B cell (primary cell): ENCODE measurements around the gene BOC. TPM values are rescaled to one million over a fixed set of nuclear protein-coding genes. Genes with fewer than 3 reads are reported as not detected.

ENCODE experiments used
- ATAC-seq: fragments of 200-7000 bp; cut with Tn5 transposase; one replicate; pipeline ENCODE4 v1.10.0; 2021; ENCODE audit warnings: low read depth, mild to moderate bottlenecking, moderate number of reproducible peaks, moderate library complexity
- CTCF ChIA-PET: fragments of 350-600 bp; sonication (Branson Sonifier 250); formaldehyde crosslinking; loops from one replicate; lab custom pipeline; 2021; ENCODE audit warnings: antibody characterized with exemption, inconsistent platforms; lab: Charles Lee
- POLR2A ChIA-PET: fragments of 350-600 bp; sonication (Branson Sonifier 250); formaldehyde crosslinking; loops from one replicate; lab custom pipeline; 2021; ENCODE audit warnings: antibody characterized with exemption; lab: Charles Lee
- DNase-seq: peaks from one replicate; pipeline ENCODE4 v3.0.0; 2013
- H2AFZ ChIP-seq: 2 replicates; pipeline ENCODE4 v1.6.1; 2012; ENCODE audit warnings: mild to moderate bottlenecking, low read depth, low read length; ENCODE audit not compliant: insufficient read depth, poor library complexity, severe bottlenecking
- H3K27ac ChIP-seq, 2 donors: 1 replicate in 1 of 2; 2 replicates in 1 of 2; pipeline ENCODE4 v1.5.1; 2012 to 2013; ENCODE audit warnings: low read length in 2 of 2, mild to moderate bottlenecking in 2 of 2, moderate library complexity in 1 of 2
- H3K27me3 ChIP-seq, 4 experiments: fragments of 200-600 bp in 1 of 4; sonication (generic) in 1 of 4; replicated peaks in 1 of 4; 1 replicate in 2 of 4; 2 replicates in 2 of 4; pipeline versions ENCODE4 v1.6.1 to v1.7.0; 2013 to 2016; ENCODE audit warnings: low read length in 3 of 4, mild to moderate bottlenecking in 2 of 4, mixed read lengths in 1 of 4, moderate library complexity in 1 of 4; ENCODE audit not compliant: insufficient read depth in 4 of 4, control insufficient read depth in 3 of 4; ENCODE audit errors: control extremely low read depth in 1 of 4
- H3K36me3 ChIP-seq, 2 experiments: replicated peaks in 1 of 2; 1 replicate in 1 of 2; 2 replicates in 1 of 2; pipeline versions ENCODE4 v1.6.1 to v1.7.1; 2013; ENCODE audit warnings: low read length in 1 of 2; ENCODE audit not compliant: insufficient read depth in 2 of 2, control insufficient read depth in 1 of 2; ENCODE audit errors: control extremely low read depth in 1 of 2, extremely low read depth in 1 of 2
- H3K4me1 ChIP-seq, 2 donors: fragments of 200-600 bp in 1 of 2; sonication (generic) in 1 of 2; 1 replicate in 1 of 2; 2 replicates in 1 of 2; pipeline versions ENCODE4 v1.5.1 to v1.6.1; 2013 to 2017; ENCODE audit warnings: low read length in 2 of 2; ENCODE audit not compliant: control insufficient read depth in 2 of 2, insufficient read depth in 2 of 2
- H3K4me2 ChIP-seq: replicated peaks from 2 replicates; pipeline ENCODE3; 2012; ENCODE audit warnings: mild to moderate bottlenecking, low read depth, low read length; ENCODE audit not compliant: poor library complexity, severe bottlenecking
- H3K4me3 ChIP-seq, 5 experiments: fragments of 200-600 bp in 1 of 5; sonication (generic) in 1 of 5; 1 replicate in 3 of 5; 2 replicates in 2 of 5; pipeline versions ENCODE4 v1.5.1 to v1.7.0; 2011 to 2016; ENCODE audit warnings: low read length in 4 of 5, mild to moderate bottlenecking in 4 of 5, low read depth in 2 of 5, control low read depth in 1 of 5, moderate library complexity in 1 of 5; ENCODE audit not compliant: insufficient read depth in 1 of 5; ENCODE audit errors: control extremely low read depth in 1 of 5, extremely low read depth in 1 of 5
- H3K79me2 ChIP-seq: fragments of 200-600 bp; sonication (generic); one replicate; pipeline ENCODE4 v1.6.0; 2016; ENCODE audit warnings: low read length; ENCODE audit not compliant: control insufficient read depth, insufficient read depth
- H3K9ac ChIP-seq: fragments of 200-600 bp; sonication (generic); 2 replicates; pipeline ENCODE4 v1.6.1; 2017; ENCODE audit warnings: mild to moderate bottlenecking, low read length, moderate library complexity
- H3K9me3 ChIP-seq, 3 donors: one replicate each; pipeline versions ENCODE4 v1.6.1 to v1.7.1; 2013; ENCODE audit warnings: low read length in 2 of 3; ENCODE audit not compliant: control insufficient read depth in 2 of 3, insufficient read depth in 1 of 3; ENCODE audit errors: control extremely low read depth in 1 of 3
- H4K20me1 ChIP-seq: 2 replicates; pipeline ENCODE4 v1.6.0; 2012; ENCODE audit warnings: mild to moderate bottlenecking, low read length; ENCODE audit not compliant: insufficient read depth, control insufficient read depth, poor library complexity, severe bottlenecking
- H3K27ac Mint-ChIP-seq: one replicate; pipeline ENCODE4 v1.8.0; 2021; ENCODE audit warnings: mixed read lengths
- H3K27me3 Mint-ChIP-seq: one replicate; pipeline ENCODE4 v1.8.0; 2021; ENCODE audit warnings: mixed read lengths
- H3K4me1 Mint-ChIP-seq: one replicate; pipeline ENCODE4 v1.8.0; 2021; ENCODE audit warnings: mixed read lengths
- H3K4me3 Mint-ChIP-seq: one replicate; pipeline ENCODE4 v1.8.0; 2021; ENCODE audit warnings: mixed read lengths
- H3K9me3 Mint-ChIP-seq: one replicate; pipeline ENCODE4 v1.8.0; 2022; ENCODE audit warnings: mixed read lengths; ENCODE audit not compliant: insufficient read depth
- CTCF ChIP-seq: fragments of 200-600 bp; IDR thresholded peaks from one replicate; pipeline ENCODE4 v1.8.0; 2022; ENCODE audit warnings: antibody characterized with exemption, mild to moderate bottlenecking
- EZH2 ChIP-seq: IDR thresholded peaks from 2 replicates; pipeline ENCODE4 v1.6.1; 2012; ENCODE audit warnings: borderline replicate concordance, low read depth, mild to moderate bottlenecking, moderate library complexity, low read length; ENCODE audit not compliant: insufficient read depth, poor library complexity, severe bottlenecking
- WGBS: methylation state at CpG from one replicate; pipeline ENCODE4 v1.1.5; 2013; ENCODE audit warnings: missing lambda C conversion rate; ENCODE audit not compliant: insufficient coverage; 5-methylcytosine and 5-hydroxymethylcytosine counted together
- intact Hi-C: fragments of 100-400 bp; cut with micrococcal nuclease; formaldehyde crosslinking; loops from one replicate; pipeline ENCODE4 v1.10.0; 2022
- polyA plus RNA-seq: library from polyadenylated mRNA; depleted of rRNA; stranded (reverse); fragments of >200 nt; gene quantifications from 2 replicates; pipeline ENCODE4 v1.2.3, GENCODE V29; 2012
- total RNA-seq, 2 donors: library from RNA; stranded (reverse); fragments of 120-200 nt in 1 of 2; gene quantifications; 1 replicate in 1 of 2; 2 replicates in 1 of 2; pipeline versions ENCODE4 v1.2.3 to v1.2.4, GENCODE V29; 2013 to 2022

Gene BOC
- total and polyA plus RNA-seq, 2 donors (not counting 1 experiment from before 2014, with no cell fraction given), result 0.12 to 2.0 TPM

GRCh38 chr3:113287803-113288648 is 76.7 kb downstream of the BOC start:
- no peaks in the 10 kb centered on the region for H3K9me3 Mint-ChIP-seq
- Histone ChIP-seq H3K4me3 (no peak overlapping the region), H3K27me3 (no peaks in the 10 kb centered on the region), H4K20me1 (no peaks in the 10 kb centered on the region), H3K9me3 (no peaks in the 10 kb centered on the region), H3K27ac (no peak overlapping the region), H3K4me1 (no peaks in the 10 kb centered on the region), H3K4me2 (no peak overlapping the region), H3K9ac (no peak overlapping the region), H3K36me3 (no peaks in the 10 kb centered on the region), H3K79me2 (no peaks in the 10 kb centered on the region), H2AFZ (no peak overlapping the region)
- no peaks in the 10 kb centered on the region for H3K4me1 Mint-ChIP-seq
- H3K4me3 Mint-ChIP-seq, result no peak overlapping the region
- ATAC-seq, result peak; percentile 69
- H3K27me3 Mint-ChIP-seq, result no peaks in the 10 kb centered on the region
- CTCF ChIA-PET, result interaction anchor here (0.6 to 9.1 kb wide), 42 partner anchors 8 to 1176 kb away, joined by 3 to 110 read pairs (median 5); a partner anchor contains a TSS
- TF ChIP-seq EZH2 (no peak), CTCF (peak; percentile 100)
- DNase-seq, result peak; percentile 69
- POLR2A ChIA-PET, result no interaction called here
- intact Hi-C loops, result loop anchor here (1.0 to 5.0 kb wide), 5 partner anchors 152 to 996 kb away; partner anchors contain the start of gene SLC9C1
- WGBS, result 100% methylated on average over 1 of the region's 5 CpGs
- H3K27ac Mint-ChIP-seq, result no peak overlapping the region

GRCh38 chr3:113288881-113289280 is 77.5 kb downstream of the BOC start:
- Histone ChIP-seq H3K4me3 (no peak overlapping the region), H4K20me1 (no peaks in the 10 kb centered on the region), H3K79me2 (no peaks in the 10 kb centered on the region), H3K9ac (no peak overlapping the region), H3K9me3 (no peaks in the 10 kb centered on the region), H2AFZ (no peak overlapping the region), H3K4me2 (no peak overlapping the region), H3K27me3 (no peaks in the 10 kb centered on the region), H3K4me1 (no peaks in the 10 kb centered on the region), H3K27ac (no peak overlapping the region), H3K36me3 (no peaks in the 10 kb centered on the region)
- H3K9me3 Mint-ChIP-seq, result no peaks in the 10 kb centered on the region
- no peak overlapping the region for H3K27ac Mint-ChIP-seq
- WGBS, result no CpG with 5 or more reads among the region's 3 CpGs
- DNase-seq (no peak), ATAC-seq (no peak)
- CTCF ChIA-PET, result interaction anchor here (0.7 to 9.1 kb wide), 35 partner anchors 10 to 652 kb away, joined by 3 to 110 read pairs (median 6); a partner anchor contains a TSS
- POLR2A ChIA-PET, result no interaction called here
- TF ChIP-seq EZH2 (no peak), CTCF (no peak)
- no peak overlapping the region for H3K4me3 Mint-ChIP-seq
- no peaks in the 10 kb centered on the region for H3K27me3 Mint-ChIP-seq
- intact Hi-C loops, result loop anchor here (1.0 to 5.0 kb wide), 5 partner anchors 153 to 997 kb away; partner anchors contain the start of gene SLC9C1
- no peaks in the 10 kb centered on the region for H3K4me1 Mint-ChIP-seq
